GM19351 (cell line): ENCODE measurements around the gene PAQR4.
A peak's percentile ranks its signal among the peaks of the same experiment; 100 is the strongest.

Experiments
- ATAC-seq: cut with Tn5 transposase; IDR thresholded peaks from one replicate; pipeline ENCODE4 v1.9.1; 2021; ENCODE audit warnings: mild to moderate bottlenecking, moderate library complexity; ENCODE audit not compliant: unreplicated experiment

The PAQR4 gene

GRCh38 chr16:3003582-3004270 lies 34.6 kb downstream of the PAQR4 start:
- peak; percentile 96 for ATAC-seq

DNA sequence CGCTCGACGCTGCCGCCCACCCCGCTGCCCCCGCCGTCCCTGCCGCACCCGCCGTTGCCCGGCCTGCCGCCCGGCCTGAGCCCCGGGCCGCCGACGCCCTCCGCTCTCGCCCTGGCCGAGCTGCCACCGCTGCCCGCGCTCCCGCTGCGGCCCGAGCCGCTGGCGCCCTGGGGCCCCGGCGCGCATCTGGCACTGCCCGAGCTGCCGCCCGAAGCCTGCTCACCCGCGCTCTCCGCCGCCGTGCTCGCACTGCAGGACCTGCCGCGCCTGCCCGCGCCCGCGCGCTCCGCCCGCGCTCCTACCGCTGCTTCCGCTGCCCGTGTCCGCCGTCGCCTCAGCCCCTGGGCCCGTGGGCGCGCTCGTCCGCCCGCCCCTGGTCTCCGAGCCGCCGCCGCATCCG lies 35.2 kb downstream of the PAQR4 start:
- peak; percentile 12 for ATAC-seq

GRCh38 chr16:3004781-3005284 lies 35.7 kb downstream of the PAQR4 start:
- ATAC-seq: no peak

DNA sequence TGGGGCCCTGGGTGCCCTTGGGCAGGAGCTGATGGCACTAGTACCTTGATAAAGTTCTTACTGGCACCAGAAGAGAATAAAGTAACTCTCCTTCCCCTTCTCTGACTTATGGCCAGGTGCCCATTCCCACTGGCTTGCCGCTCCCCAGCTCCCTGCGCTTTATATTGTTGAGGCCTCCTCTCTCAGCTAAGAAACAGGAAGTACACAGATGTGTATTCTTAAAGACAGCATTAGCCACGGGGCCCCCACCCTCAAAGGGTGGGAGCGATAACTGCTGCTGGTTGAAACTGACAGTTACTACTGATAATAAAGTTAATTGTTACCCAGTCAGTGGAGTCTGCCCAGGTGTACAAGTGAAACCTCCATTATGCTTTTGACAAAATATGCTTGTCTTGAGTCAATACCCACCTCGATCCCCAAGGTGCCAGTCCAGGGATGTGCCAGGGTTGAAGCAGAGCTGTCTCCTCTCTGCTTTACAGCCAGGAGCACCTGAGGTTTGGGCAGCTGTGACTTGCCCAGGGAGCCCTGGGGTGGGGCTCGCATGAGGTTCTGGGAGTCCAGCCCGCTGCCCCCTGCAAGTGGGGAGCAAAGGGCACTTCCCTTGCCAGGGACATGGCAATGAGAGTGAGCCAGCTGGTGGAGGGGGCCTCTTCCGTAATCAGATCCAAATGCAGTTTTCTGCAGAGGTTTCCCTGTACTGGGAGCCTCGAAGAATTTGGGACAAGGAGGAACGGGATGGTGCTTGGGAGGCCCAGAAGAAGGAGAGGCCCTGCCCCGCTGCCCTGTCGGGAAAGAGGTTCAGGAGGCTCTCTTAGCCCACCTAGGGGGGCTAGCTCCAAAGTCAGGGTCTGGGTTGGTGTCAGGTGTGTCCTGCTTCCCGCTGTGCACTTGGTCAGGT lies 38.2 kb downstream of the PAQR4 start:
- no peak for ATAC-seq

- ATAC-seq: no peak
These were observed 39.0 kb downstream of the PAQR4 start for GRCh38 chr16:3007957-3008689.

DNA sequence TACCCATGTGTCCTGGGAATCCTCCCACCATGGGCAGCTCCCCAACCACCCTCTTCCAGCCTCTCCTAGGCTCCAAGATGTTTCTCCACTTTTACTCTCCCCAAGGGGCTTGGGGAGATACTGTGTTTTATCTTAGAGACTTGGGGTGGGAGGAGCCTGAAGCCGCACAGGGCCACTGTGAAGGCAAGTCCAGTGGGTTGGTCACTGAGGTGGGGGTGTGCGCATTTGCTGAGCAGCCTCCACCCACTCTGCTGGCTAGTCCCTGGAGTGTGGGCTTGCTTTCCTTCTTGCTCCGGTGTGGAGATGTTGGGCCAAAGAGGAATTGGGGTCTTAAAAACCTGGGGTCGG lies 39.5 kb downstream of the PAQR4 start:
- ATAC-seq: no peak

DNA sequence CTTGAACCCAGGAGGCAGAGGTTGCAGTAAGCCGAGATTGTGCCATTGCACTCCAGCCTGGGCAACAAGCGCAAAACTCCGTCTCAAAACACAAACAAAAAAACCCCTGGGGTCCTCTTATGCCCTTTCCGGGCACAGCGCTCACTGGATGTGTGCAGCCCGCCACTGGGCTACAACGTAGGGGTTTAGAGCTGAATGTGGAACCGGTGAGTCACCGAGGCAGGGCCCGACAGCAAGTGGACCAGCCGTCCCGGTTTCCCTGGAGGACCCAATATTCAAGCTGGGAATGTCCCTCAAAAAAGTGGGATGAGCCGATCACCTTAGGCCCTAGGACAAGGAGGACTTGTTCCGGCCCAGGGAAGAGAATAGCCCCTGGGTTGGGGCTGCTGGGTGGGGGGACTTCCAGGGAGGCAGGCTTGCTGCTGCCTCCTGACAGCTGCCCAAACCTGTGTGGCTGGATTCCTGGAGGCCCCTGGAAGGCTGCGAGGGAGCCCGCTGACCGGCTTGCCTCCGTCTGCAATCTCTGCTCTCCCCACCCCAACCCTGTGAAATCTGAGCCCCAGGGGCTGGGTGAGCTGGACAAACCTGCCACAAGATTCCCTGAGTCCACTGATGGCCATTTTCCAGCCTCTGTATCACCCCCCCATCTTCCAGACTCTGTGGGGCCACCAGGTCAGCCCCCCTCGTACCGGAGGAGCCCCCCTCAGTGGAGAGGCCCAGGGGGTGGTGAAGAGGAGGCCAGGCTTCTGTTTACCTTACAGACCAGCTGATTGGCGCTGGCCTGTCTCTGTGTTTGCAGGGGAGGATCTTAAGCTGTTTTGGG lies 40.6 kb downstream of the PAQR4 start:
- no peak for ATAC-seq

DNA sequence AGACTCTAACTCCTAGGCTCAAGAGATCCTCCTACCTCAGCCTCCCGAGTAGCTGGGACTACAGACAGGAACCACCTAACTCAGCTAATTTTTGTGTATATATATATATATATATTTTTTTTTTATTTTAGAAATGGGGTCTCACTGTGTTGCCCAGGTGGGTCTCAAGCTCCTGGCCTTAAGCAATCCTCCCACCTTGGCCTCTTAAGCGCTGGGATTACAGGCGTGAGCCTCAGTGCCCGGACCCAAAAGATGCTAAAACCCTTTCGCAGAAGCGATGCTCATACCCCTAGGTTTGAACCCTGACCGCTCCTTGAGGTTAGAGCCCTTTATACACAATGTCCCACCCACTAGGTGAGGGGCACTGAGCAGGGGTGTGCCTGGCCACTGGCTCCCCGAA lies 41.4 kb downstream of the PAQR4 start:
- ATAC-seq: no peak

GRCh38 chr16:3012246-3012645 lies 43.1 kb downstream of the PAQR4 start:
- no peak for ATAC-seq

DNA sequence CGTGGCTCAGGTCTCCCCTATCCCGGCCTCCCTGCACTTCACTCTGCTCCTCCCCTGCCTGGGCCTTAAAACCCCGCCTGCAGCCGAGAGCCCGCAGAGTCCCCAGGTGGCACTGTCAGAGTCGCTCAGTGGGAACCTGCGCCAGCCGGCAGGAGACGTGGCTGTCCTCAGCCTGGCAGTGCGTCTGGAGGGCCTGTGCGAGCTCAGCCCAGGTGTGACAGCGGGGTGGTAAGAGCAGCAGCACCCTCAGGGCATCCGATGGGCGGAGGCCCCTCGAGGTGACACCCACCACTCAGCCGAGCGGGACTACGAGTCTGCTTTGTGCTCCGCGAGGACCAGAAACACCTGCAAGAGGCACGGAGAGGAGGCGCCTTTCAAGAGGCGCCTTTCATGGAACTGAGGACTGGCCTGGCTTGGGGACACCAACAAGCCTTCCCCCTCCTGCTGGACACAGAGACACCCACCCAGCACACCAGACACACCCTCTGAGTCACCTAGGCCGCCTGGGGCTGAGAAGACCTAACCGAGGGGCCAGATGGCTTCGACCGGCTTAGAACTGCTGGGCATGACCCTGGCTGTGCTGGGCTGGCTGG lies 43.8 kb downstream of the PAQR4 start, which contains the start of gene CLDN9:
Gene CLDN9 (plus strand): TSS at position 96 of the 593 bp plus-strand sequence. CDS start 440 bp downstream, at position 536.
- no peak for ATAC-seq

DNA sequence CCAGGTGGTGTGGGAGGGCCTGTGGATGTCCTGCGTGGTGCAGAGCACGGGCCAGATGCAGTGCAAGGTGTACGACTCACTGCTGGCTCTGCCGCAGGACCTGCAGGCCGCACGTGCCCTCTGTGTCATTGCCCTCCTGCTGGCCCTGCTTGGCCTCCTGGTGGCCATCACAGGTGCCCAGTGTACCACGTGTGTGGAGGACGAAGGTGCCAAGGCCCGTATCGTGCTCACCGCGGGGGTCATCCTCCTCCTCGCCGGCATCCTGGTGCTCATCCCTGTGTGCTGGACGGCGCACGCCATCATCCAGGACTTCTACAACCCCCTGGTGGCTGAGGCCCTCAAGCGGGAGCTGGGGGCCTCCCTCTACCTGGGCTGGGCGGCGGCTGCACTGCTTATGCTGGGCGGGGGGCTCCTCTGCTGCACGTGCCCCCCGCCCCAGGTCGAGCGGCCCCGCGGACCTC lies 44.4 kb downstream of the PAQR4 start:
- ATAC-seq: no peak

GRCh38 chr16:3013998-3014690 lies 45.0 kb downstream of the PAQR4 start:
- ATAC-seq: no peak

DNA sequence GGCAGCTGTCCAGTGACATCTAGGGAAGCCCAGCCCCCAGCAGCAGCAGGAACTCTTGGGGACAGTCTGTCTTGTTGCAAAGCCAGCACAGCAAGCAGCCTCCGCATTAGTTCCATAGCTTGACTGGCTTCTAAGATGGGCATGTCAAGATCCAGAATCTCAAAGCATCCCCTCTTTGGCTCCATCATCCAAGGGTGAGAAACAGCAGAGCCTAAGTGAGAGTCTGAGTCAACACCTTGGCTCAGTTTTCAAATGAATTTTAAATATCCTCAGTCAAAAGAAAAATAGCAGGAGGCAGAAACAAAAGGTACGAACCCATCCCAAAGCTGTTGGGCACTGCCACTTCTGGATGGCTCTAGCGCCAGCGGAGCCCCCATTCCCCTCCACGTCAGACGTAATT lies 45.8 kb downstream of the PAQR4 start:
- ATAC-seq: no peak

- no peak for ATAC-seq
These were observed 46.8 kb downstream of the PAQR4 start for GRCh38 chr16:3015865-3016521.

- ATAC-seq: no peak
These were observed 48.2 kb downstream of the PAQR4 start for GRCh38 chr16:3017344-3017743.

DNA sequence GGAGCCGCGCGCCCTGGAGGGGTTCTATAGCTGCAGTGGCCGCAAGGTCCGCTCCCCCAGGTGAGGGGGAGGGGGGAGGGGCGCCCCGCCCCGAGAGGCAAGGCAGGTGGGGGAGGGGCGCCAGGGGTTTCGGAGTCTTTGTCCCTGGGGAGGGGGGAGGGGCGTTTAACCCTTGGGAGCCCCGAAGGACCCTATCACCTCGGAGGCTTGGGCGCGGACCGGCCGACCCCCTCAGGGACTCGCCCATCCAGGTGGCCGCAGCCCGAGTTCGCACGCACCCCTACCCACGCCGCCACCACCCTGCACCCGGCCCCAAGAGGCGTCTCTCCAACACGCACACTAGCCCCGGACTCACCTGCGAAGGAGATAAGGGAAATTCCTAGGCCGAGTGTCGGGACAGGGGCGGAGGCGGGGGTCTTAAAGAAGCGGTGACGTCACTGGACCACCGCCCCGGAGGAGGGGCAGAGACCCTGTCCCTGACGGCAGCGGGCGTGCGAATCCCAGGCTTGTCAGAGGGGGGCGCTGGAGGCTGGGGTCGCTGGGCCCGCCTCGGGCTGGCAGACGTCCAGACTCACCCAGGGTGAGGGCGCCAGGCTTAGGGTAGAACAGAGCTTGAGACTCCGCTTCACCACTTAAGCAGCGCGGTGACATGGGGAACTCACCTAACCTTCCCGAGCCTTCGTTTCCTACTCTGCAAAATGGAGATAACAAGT lies 48.8 kb downstream of the PAQR4 start, which contains the start of gene CLDN6:
Gene CLDN6 (minus strand): TSS at position 390 of the 713 bp plus-strand sequence. CDS start 2,162 bp downstream, outside the sequence.
- ATAC-seq: no peak

DNA sequence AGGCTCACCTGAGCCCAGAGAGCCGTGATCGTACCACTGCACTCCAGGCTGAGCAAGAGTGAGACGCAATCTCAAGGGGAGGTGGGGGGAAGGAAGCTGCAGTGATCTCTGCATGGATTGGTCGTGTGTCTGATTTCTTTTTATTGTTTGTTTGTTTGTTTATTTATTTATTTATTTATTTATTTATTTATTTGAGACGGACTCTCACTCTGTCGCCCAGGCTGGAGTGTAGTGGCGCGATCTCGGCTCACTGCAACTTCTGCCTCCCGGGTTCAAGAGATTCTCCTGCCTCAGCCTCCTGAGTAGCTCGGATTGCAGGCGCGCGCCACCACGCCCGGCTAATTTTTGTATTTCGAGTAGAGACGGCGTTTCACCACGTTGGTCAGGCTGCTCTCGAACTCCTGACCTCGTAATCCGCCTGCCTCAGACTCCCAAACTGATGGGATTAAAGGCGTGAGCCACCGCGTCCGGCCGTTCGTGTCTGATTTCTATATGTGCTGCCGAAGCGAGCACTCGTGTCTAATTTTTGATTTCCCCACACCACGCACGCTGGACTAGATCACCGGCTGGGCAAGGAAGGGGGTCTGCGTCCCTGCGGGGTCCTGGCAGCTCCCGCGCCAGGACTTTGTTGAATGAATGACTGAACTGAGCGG lies 50.6 kb downstream of the PAQR4 start:
- no peak for ATAC-seq

- no peak for ATAC-seq
These were observed 51.1 kb downstream of the PAQR4 start, which contains the start of gene TNFRSF12A for GRCh38 chr16:3020247-3020603. TSS of gene TNFRSF12A (plus strand) at chr16:3020368. CDS start at chr16:3020398, 30 bp downstream.
